ENCODE data around the gene ITPKB.

Gene ITPKB

GRCh38 chr1:226682871-226683814, 55.9 kb downstream of the ITPKB start:
- peak; percentile 68 to 73 for ATAC-seq

DNA sequence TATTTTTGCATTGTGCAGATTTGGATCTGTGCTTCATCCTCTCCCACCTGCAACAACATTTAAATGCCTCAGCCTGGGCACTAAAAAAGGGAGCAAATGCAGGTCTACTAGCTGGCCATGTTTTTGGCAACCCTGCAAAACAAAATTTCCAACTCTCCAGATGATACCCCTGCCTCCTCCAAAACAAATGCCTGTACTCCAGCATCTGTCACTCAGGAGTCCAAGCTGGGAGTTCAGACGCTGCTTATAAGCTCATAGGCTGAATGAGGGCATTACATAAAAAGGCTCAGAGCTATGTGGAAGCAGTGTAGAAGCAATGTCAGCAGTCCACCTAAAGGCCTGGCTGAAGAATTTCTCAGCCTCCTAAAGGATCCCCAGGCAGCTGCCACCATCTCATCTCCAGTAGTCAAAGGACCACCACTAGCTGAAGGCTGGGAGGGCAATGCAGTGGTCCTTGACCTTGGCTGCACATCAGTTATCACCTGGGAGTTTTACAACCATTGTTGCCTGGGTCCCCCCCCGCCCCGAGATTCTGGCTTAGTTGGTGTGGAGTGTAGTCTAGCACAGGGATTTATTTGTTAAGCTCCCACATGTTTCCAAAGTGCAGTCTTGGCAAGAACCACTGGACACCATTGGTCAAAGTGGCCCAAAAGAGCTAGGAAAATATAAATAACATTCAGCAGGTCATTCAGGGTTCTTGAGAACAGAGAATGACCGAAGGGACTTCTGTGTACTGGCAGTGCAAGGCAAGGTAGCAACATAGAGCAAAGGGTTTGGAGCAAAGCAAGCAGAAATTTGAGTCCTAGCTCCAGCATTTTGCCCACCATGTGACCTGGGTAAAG, 57.2 kb downstream of the ITPKB start:
- no peak for ATAC-seq

- ATAC-seq = no peak
Observed at GRCh38 chr1:226680653-226681052, 58.4 kb downstream of the ITPKB start.

DNA sequence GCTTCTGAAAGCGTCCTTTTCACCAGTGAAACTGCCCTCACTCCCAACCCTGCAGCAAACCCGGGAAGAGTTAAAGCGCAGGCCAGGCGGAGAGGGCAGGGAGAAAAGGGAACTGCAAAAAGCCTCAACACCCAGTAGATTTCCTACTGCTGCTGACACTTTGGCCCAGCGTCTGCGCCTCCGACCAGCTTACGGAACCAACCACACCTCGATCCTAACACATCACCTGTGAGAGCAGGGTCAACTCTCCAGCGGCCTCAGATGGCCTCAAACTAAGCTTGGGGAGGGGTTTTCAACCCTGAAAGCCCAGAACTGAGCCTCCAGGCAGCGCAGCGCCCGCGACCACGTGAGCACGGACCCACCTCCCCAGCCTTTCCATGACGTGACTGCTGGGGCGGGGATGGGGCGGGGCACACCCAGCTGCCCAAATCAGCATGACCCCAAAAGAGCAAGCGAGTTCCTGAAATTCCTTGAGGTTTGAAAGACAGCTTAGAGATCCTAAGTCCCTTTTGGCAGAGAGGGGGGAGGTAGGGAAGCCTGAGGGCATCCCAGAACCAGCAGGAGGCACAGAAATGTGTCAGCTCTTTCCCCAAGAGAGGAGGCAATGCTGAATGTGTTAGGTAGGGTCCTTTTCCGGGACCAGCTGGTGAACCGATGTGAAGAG, 59.1 kb downstream of the ITPKB start:
- ATAC-seq = peak; percentile 42 to 49

DNA sequence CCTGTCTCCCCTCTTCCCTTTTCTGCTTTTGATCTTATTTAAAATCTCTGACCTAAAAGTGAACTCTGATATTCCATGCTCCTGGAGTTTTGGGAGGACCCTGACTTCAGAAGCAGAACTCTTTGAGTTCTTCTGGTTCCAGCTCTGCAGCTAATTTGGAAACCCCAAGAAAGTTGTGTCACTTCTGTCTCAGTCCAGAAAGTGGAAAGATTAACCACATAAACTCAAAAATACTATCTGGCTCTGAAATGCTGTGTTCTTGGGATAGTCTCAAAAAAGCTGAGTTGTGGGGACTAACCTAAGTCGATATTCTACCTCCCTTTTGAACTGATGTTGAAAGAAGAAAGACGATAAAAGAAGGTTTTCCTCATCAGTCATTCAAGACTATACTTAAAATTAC, 59.8 kb downstream of the ITPKB start:
- no peak for ATAC-seq

- peak in 1 of 2 donors; percentile 1 for ATAC-seq
Observed at GRCh38 chr1:226678701-226679100, 60.4 kb downstream of the ITPKB start.

GRCh38 chr1:226678251-226678650, 60.8 kb downstream of the ITPKB start:
- no peak for ATAC-seq

DNA sequence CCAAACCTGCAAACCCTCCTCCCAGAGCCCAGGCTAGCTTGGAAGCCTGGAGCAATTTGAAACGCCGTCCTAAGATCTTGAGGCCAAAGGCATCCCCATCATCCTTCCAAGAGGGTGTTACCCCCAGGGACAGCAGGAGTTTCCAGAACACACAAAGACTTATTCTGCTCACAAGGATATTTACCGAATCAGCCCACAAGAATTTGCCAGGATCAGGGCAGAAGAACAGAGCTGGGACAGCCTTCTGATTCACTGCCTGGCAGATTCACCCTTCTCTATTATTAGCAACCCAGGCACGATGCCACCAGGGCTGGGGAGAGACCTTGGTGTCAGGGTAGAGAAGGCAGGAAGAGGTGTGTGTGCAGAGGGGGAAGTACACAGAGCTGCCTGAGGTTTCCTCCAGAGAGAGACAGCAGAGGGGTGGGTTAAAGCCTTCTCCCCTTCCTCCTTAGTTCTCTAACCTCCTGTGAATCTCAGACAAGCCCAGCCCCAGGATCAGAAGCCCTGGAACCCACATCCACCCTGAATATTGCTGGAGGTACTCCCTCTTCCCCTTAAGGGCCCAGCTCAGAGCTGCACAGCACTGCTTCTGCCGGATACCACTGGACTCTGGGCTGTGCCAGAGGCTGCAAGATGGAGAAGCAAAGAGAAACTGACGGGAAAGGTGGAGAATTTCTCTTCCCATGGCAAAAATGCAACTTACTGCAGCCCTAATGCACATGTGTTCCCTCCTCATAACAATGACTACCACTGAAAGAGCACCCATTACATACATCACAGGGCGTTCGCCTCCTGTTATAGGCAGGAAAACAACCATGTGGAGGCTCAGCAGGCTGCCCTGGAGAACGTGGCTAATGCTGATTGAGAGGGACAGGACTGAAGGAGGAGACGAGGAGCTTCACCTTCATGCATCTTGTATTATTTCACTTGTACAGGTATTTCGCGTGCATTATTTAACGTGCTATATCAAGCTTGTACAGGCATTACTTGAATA, 61.8 kb downstream of the ITPKB start:
- ATAC-seq = peak; percentile 68 to 77

DNA sequence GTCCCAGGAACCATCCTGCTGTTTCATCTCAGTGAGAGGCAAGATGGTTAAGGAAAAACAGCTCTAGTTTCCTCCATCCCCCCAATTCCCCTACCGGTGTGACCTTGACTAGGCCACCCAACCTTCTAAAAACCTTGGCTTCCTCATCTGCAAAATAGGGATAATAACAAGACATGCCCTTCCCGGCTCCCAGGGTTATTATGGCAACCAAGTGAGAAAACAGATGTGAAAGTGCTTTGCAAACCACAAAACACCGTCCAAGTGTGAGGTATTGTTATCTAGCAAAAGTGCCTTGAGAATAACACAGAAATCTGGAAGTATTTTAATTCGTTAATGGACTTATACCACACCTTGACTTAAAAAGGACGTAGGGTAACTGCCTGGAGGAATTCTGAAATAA, 62.7 kb downstream of the ITPKB start:
- ATAC-seq = no peak

DNA sequence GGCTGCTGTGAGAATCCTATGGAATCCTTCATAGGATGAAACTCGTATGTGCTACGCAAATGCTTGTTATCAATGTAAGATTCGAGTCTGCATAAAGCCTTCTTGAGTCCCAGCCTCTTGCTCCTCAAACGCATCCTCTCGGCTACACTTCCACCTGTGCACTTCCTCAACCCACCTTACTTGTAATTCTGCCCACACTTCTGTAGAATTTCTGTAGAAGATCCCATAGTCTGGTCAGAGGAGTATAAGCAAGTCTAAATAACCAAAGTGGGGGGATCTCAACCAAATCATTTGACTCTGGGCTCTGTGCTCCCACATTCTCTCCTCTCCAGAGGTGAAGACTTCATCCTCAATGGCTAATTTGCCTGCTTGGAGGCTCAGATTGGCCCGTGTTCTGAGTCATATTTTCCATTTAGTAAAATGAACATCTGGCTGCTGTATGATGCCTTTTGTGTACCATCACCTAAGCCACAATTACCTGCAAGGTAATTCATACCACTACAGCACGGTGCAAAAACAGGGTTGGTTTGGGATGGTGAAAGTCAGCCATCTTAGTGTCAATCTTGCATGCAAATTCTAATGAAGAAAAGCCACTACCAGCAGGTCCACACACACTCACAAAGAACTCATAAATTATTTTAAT, 63.2 kb downstream of the ITPKB start:
- peak; percentile 16 to 36 for ATAC-seq

DNA sequence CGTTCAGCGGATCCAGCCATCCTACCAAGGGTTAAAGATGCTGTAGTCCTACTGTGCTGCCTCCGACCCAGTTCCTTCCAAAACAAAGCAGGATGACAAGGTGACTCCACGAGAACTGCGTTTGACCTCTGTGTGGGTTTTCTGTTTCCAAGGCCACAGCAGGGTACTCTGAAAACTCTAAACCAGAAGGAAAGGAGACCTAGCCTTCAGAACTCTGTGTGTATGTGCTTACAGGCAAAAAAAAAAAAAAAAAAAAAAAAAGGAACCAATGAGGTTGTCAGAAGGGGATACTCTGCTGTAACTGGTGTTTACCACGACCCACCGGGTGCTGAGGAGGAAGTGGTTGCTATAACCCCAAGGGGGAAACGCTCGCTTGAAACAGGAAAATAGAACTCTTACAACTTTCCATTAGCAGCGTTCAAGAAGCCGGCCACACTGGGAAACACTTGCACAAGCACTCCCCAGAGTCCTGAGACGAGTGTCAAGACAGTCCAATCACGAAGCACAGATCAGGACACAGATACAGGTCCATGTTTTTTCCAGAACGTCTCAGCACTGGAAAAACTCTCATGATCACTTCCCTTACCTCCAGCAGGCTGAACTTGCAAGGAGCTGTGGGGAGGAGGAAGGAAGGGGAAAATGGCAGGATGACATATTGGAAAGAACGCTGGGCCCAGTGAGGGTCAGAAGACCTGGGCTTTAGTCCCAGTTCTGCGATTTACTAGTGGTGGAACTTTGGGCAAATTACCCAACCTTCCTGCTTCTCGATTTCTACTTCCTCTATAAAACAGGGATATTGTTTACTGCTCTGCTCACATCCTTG, 64.0 kb downstream of the ITPKB start:
- ATAC-seq = peak; percentile 65 to 66

GRCh38 chr1:226672339-226672762, 66.7 kb downstream of the ITPKB start:
- no peak for ATAC-seq

- no peak for ATAC-seq
Observed at GRCh38 chr1:226671277-226671676, 67.8 kb downstream of the ITPKB start.

DNA sequence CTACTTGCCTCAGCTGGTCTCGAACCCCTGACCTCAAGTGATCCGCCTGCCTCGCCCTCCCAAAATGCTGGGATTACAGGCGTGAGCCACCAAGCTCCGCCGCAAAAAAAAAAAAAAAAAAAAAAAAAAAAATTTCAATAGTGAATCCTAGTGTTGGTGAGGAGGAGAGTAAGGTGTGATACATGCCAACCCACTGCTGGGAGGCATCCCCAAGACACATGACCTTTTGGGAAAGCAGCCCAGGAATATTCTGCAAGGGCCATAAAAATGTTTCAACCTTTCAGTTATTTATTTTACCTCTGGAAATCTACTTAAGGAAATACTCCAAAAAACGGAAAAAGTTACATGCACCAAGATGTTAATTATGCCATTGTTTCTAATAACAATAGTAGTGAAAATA, 69.0 kb downstream of the ITPKB start:
- no peak for ATAC-seq

GRCh38 chr1:226668173-226668560, 70.9 kb downstream of the ITPKB start:
- ATAC-seq = no peak

- no peak for ATAC-seq
Observed at GRCh38 chr1:226666692-226667091, 72.4 kb downstream of the ITPKB start.

DNA sequence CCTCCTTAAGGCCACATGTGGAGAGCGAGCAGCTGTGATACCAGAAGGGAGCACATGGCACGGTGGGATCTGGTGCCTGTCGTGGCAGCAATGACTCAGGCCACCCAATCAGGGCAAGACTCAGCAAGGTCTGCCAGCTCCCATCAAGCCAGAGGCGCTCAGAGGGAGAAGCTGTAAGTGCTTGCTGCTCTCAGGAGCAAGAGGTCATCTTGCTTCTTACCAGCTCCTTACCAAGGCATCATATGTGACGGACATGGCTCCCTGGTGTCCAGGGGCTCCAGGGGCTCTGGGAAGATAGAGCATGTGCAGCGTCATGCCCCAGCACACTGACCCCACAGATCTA, 72.9 kb downstream of the ITPKB start:
- ATAC-seq = no peak

GRCh38 chr1:226665505-226666163, 73.4 kb downstream of the ITPKB start:
- no peak for ATAC-seq

GRCh38 chr1:226664413-226665101, 74.5 kb downstream of the ITPKB start:
- no peak for ATAC-seq

Measured in activated CD4-positive, CD25-positive, alpha-beta regulatory T cell treated with anti-CD3 and anti-CD28 coated beads, Interleukin-2, amount 50 U/mL, for 24 hours (primary cell).